NB4 (cell line): ENCODE results near the gene ZNF747.

Experiments
- DNase-seq: peaks from one replicate; pipeline ENCODE4 v3.0.0; 2010; ENCODE audit warnings: low read depth
- H3K4me3 ChIP-seq: one replicate; pipeline ENCODE4 v1.5.1; 2011; ENCODE audit warnings: mild to moderate bottlenecking, low read depth, low read length, moderate library complexity
- CTCF ChIP-seq: IDR thresholded peaks from one replicate; pipeline ENCODE4 v1.5.1; 2012; ENCODE audit warnings: low read depth, low read length
- MAX ChIP-seq: IDR thresholded peaks from 2 replicates; pipeline ENCODE4 v1.6.1; 2011; ENCODE audit warnings: low read depth, low read length
- MYC ChIP-seq: IDR thresholded peaks from 2 replicates; pipeline ENCODE4 v1.6.1; 2011; ENCODE audit warnings: low read depth, low read length
- POLR2A ChIP-seq: IDR thresholded peaks from 2 replicates; pipeline ENCODE4 v1.6.1; 2011; ENCODE audit warnings: mild to moderate bottlenecking; ENCODE audit not compliant: insufficient read length; ENCODE audit errors: extremely low read depth

Gene ZNF747

GRCh38 chr16:30570636-30571444 is 36.2 kb upstream of the ZNF747 start:
- no peak for DNase-seq
- peak overlapping the region; percentile 85 for H3K4me3 ChIP-seq
- no peak for TF ChIP-seq MAX
- TF ChIP-seq MYC = no peak
- no peak for TF ChIP-seq POLR2A
- no peak for TF ChIP-seq CTCF

- no peak for TF ChIP-seq MAX
- no peak for TF ChIP-seq MYC
- TF ChIP-seq POLR2A = no peak
- TF ChIP-seq CTCF = no peak
- no peak overlapping the region for H3K4me3 ChIP-seq
- no peak for DNase-seq
Observed at GRCh38 chr16:30569746-30570635, 35.3 kb upstream of the ZNF747 start.

GRCh38 chr16:30569281-30569680 is 34.6 kb upstream of the ZNF747 start:
- TF ChIP-seq CTCF = no peak
- no peak for TF ChIP-seq MYC
- TF ChIP-seq POLR2A = no peak
- no peak for TF ChIP-seq MAX
- DNase-seq = no peak
- no peak overlapping the region for H3K4me3 ChIP-seq

- TF ChIP-seq MYC (0 out of 2 replicates have a peak, but pooled peaks have one; percentile 3), MAX (peak; percentile 27; the same call in 1 of the 2 replicates), POLR2A (no peak), CTCF (no peak)
- peak; percentile 88 for DNase-seq
- no peak overlapping the region for H3K4me3 ChIP-seq
Observed at GRCh38 chr16:30567991-30568638, 33.5 kb upstream of the ZNF747 start.

- no peak for TF ChIP-seq CTCF
- TF ChIP-seq MYC = no peak
- peak; percentile 22 for DNase-seq
Observed at GRCh38 chr16:30567160-30567990, 32.7 kb upstream of the ZNF747 start.

More at GRCh38 chr16:30567160-30567990, 32.7 kb upstream of the ZNF747 start:
- no peak overlapping the region for H3K4me3 ChIP-seq
